Stimulated activated CD8-positive, alpha-beta memory T cell treated with anti-CD3 and anti-CD28 coated beads, Interleukin-7, amount 100 ng/mL, for 24 hours (primary cell): ENCODE results near the gene C1orf74.

Experiments
- DNase-seq: peaks from one replicate; pipeline ENCODE4 v3.0.0-alpha.2; 2020; ENCODE audit warnings: low read depth

C1orf74 gene

DNA sequence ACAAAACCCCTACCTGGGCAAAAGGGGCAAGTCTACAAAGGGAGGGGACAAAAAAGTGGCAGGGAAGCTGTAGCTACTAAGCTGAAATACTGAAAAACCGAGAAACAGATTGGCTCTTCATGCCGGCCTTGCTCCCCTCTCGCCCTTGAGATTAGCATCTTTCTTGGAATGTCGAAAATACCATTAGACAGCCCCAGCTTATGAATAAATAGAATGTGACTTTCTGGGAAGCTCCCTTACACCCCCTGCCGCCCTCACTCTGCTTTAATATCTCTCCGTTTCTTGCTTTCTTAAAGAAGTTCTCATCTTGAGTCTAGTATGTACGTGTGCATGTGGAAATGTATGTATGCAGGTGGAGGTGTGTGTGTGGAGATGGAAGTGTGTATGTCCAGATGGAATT is 14.4 kb downstream of the C1orf74 start:
- DNase-seq: no peak

DNA sequence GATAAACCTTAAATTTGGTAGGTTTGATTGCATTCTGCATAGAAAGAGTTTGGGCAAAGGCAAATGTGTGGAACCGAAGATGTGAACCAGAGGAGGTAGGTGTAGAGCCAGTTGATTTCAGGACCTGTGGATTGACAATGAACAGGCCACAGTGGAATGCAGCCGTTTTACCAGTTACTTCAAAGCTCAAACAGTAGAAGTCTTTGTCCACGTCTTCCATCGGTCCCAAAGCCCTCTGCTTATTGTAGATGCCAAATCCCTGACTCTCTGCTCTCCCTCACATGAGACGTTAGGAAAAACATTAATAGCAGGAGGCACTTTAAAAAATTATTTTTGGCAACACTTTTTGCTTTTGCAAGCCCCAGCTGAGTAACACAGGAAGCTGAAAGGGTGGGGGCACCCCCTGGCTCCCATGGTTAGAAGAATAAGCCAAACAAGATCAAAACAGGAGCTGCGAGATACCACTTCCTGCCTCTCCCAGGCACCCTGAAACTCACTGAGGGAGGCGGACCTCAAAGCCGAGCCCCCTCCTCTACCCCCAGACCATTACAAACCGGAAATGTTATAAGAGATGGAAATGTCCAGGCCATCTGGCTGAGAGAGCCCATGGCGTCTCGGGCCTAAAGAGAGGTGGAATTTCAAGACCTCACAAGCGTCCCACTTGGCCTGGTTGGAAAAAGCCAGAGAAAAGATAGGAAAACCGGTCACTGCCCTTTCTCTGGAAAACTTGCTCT is 15.0 kb downstream of the C1orf74 start:
- DNase-seq: peak; percentile 51

DNA sequence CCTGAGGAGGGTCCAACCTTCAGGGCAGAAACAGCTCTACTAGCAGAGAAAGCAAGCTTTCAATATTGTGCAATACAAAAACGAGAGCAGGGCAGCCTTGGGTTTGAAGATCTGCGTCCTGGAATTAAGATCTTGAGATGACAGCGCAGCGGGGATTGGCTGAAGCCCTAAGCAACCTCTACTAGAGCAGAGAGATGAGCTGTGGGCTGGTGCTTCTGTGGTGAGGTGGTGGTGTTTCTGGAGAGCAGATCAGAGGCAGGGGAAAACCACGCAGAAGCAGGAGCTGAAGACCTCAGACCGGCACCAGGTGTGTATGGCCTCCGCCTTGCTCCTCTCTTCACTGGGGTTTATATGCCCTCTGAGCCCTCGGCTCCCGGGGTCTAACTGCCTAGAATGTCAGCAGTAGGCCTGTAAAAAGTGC is 16.0 kb downstream of the C1orf74 start:
- peak; percentile 52 for DNase-seq

DNA sequence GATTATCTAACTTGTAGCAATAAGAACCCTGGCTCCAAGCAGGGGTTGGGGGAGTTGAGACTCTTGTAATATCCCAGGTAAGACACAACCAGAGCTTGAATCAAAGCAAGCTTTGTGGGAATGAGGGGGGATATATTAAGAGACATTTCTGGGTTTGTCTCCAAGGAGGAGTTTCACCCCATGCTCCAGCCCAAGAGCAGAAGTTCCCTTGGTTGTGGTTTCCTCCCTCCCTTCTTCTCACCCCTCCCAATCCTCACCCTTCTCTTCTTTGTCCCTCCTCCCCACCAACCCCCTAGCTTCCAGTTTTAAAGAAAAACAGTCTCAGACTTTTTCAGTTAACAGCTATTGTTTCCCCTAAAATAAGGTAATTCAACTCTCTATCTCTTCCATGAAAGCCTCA is 16.7 kb downstream of the C1orf74 start:
- DNase-seq: no peak

GRCh38 chr1:209767096-209767495 is 17.3 kb downstream of the C1orf74 start:
- DNase-seq: no peak

DNA sequence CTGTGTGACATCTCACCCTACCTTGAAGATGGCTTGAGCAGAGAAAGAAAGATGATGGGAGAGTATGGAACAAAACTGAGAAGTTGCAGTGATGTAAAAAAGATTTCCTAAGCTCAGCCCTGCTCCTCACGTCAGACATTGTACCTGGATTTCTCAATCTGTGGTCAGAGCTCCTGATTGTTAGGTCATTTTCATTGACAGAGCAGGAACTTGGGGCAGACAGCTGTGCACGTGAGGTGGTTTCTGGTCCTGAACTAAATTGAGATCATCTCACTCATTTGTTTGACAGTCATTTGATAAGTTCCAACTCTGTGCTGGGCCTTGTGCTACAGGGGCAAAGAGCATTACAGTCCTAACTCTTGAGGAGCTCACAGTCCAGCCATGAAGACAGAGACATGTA is 18.3 kb downstream of the C1orf74 start:
- no peak for DNase-seq

GRCh38 chr1:209761011-209761635 is 23.2 kb downstream of the C1orf74 start:
- DNase-seq: no peak

- DNase-seq: no peak
These were observed 24.5 kb downstream of the C1orf74 start for GRCh38 chr1:209759829-209760359.

DNA sequence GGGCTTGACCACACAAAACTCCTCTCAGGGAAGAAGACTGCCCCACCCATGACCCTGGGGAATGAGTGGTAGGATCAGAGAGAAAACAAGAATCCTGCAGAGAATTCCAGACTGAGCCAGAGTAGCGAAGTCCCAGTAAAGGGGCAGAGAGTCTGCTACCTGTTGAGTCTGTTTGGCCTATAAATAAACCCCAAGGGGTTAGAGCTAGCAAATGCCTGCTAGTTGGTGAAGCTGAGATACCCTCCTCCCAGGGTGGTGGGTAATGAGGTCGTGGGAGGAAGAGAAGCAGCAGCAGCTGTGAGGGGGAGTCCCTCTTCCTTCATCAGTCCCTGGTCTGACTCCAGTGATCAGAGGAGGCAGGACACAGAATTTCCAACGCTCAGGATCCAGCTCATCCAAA is 26.0 kb downstream of the C1orf74 start:
- no peak for DNase-seq

DNA sequence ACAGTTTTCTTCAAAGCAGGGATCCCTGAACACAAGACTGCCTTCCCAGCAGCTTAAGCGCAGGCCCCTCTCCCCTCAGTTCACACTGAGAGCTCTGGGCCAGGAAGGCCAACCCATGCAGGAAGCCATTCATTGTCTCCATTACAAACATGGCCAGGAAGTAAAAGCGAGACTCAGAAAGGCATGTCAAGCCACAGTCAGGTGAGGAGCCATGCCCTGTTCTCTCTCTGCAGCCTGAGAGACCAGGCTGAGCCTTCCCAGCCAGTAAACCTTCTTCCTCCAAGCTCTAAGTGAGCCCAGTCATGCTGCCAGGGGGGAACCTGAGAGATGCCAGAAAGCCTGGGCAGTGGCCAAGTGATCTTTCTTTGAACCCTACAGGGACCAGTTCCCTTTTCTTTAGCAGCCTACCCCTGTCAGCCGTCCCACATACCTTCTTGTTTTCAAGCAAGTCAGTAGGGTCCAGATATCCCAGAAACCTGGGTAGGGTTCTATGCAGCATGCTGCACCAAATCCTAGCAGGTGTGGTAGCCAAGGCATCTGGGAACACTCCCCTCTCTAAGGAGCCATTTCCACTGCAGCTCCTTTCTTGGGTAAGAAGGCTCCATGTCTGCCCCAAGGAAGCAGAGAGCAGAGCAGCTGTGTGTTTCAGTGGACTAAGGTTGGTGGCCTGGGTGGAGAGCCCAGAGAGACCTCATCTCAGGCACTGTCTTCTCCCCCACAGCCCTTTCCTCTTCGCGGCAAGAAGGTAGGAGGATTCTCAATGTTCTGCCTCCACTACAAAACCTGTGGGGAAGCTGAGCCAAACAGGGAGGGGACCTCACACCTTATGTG is 27.5 kb downstream of the C1orf74 start:
- no peak for DNase-seq

DNA sequence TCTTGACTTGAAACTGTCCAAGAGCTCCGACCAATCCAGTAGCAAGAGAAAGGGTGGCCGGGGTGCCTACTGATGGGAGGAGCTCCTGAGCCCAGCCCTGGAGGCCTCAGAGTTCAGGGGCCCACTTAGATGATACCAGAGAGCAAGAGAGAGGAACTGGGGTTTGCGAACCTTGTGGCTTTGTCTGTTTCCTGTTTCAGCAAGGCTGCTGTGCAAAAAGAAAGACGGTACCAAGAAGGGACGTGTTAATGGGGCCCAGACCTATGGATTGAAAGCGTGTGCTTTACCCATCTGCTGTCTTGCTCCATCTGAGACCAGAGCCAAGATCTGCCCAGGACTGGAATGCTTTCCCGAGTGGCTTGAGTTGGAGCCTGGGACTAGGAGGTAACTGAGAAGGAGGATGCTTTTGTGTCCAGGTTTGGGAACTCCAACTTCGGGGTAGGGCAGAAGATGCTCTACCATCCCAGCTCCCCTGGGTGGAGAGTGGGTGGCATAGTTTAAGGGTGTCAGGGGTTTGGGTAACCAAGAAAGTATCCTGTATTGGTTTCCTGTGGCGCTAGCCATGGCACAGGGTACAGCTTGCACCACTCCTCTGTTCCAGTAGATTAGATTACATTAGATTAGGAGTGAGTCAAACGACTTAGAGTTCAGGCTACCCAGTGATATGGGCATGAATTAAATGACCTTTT is 28.3 kb downstream of the C1orf74 start, which contains the start of gene TRAF3IP3:
Gene TRAF3IP3 (plus strand): TSS at position 128 of the 689 bp plus-strand sequence. CDS start 3,987 bp downstream, outside the sequence.
- DNase-seq: peak; percentile 56

DNA sequence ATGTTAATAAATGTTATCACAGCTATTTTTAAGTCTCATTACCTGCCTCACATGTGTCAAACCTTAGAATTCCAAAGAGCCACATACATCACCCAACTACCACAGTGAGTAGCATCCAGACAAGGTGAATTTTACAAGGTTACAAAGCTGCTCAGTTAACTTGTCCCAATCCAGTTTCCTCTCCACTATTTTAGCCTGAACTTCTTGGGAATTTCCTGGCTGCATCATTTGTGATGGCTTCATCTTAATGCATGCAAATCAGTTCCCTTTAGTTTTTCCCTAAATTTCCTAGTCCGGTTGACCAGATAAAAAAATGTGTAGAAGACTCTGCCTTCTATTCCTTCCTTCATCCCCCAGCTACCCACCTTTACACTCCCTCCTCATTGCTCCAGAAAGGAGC is 29.1 kb downstream of the C1orf74 start:
- no peak for DNase-seq

- DNase-seq: no peak
These were observed 31.5 kb downstream of the C1orf74 start for GRCh38 chr1:209752890-209753289.

DNA sequence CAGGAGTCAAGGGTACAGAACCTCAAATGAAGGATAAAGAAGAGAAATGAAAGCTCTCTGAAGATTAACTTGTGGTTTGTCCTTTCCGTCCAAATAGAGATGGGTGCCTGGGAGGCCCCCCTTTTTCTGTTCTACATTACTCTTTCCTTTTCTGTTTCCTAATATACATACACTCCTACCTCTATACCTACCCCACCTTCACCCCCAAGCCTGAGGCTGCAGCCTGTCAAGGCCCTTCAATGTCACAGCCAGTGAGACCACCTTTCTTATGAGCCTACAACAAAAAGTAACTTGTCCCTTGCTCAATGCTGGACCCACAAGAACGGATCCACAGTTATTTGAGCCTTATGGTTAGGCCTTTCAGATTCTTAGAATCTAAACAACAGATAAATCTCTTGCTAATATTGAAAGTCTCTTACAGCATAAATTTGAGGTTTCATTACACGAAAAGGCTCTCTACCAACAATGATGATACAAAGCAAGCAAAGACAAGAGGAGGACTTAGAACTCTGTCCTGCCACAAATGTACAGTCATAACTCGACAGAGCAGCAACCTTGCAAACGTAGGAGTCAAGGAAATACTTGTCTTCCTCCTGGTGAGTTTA is 32.6 kb downstream of the C1orf74 start:
- no peak for DNase-seq

DNA sequence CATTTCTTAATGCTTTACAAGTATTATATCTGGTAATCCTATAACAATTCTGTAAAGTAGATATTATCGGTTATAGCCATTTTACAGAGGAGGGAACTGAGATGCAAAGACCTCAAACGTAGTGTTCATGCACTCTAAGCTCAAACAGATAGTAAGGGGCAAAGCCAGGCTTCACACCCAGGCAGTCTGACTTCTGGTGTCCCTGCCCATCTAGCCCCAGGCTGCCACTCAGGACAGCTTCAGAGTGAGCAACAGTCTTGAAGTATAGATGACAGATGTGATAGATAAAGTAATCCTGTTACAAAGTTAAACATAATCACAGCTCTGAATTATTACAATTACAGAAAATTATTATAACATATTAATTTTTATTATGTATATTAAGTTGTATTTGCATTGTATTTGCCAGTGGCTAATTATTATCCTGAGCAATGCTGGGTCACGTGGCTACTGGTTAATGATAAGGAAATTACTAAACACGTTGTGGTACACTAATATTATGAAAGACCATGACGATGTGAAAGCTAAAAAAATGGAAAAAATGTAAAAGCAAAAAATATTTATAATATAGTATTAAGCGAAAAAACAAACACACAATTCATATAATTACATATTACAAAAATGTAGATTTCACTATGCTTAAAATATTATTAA is 34.6 kb downstream of the C1orf74 start:
- DNase-seq: no peak

DNA sequence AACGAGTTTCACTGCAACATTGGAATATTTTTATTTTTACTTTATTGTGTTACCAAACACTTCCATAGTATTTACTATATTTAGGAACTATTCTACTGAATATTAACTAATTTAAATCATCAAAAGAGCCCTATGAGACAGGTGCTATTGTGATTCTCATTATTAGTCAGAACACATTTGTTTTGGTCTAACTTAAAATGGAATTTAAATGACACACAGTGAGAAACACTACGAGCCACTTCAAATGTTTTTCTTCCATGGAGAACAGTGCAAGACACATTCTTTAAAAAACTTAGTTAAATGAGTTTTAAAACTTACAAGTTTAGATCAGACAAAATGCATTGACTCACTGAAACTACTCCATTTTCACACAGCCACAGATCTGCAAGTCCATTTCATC is 35.2 kb downstream of the C1orf74 start:
- no peak for DNase-seq

DNA sequence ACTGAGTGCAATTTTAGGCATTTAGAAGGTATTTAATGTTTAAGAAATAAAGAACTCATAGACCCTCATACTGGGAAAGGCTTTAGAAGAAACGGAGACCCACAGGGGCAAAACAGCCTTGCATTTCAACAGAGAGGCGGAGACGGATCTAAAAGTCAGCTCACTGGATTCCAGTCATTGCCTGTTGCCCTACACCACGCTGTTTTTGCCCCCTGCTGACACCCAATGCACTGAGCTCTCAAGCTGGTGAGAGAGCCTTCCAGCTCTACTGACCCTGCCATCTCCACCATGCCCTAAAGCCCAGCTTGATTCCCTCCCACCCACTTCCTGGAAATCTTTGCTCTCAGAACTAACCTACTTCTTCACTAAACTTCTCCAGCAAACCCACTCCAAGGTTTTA is 35.7 kb downstream of the C1orf74 start:
- no peak for DNase-seq

DNA sequence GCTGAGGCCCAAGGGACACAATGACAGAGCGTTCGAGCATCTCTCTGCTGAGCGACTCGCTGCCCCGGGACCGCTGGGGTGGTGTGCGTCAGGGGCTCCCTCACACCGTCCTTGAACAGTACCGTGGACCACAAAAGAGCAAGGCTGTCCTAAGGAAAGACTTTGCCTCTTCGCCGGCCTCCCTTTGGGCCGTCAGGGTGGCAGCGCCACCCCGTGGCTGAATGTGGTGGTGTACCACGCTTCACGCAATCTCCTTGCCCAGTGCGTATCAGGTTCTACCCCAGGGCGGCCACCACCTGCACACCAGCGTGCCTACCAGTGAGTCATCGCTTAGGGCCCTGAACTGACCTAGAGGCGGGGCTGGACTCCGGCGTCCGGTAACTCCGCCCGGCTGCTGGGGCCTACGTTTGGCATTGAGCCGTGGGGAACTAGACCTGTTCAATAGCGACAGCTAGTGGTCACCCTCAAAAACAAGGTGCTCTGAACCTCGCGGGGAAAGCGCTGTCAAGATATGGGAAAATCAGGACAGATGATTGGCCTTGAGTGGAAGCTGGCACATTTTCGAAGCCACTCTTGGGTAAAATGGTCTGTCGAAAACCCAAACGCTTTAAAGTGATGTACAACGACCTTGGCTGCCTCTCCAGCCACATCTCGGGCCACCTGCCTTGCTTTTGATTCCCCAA is 36.6 kb downstream of the C1orf74 start:
- peak; percentile 75 for DNase-seq

GRCh38 chr1:209746451-209747165 is 37.8 kb downstream of the C1orf74 start:
- no peak for DNase-seq

DNA sequence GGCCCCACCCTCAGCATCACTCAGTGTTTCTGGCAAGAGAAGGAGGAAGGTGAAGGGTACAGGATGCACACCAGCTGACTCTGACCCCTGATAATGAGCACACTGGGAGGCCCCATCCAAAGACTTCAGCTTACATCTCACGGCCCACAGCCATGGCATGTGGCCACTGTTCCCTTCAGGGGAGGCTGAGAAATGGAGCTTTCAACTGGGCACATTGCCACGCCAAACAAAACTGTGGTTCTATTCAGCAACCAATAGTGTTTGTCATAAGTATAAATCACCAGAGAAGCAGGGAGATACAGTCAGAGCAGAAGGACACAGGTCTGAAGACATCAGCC is 41.2 kb downstream of the C1orf74 start:
- no peak for DNase-seq
